Endodermal cell (in vitro differentiated cells): ENCODE results near the gene GGTLC1. TPM values are rescaled to one million over a fixed set of nuclear protein-coding genes. Genes with fewer than 3 reads are reported as not detected.

Source experiments
- DNase-seq: peaks from one replicate; pipeline ENCODE4 v3.0.0-alpha.2; 2017
- H3K27ac ChIP-seq: 2 replicates; pipeline ENCODE4 v1.5.1; 2013; ENCODE audit warnings: mild to moderate bottlenecking, low read depth, low read length, moderate library complexity
- H3K27me3 ChIP-seq: 2 replicates; pipeline ENCODE4 v1.6.1; 2013; ENCODE audit warnings: mild to moderate bottlenecking, low read length, moderate library complexity; ENCODE audit not compliant: insufficient read depth, control insufficient read depth, poor library complexity, severe bottlenecking
- H3K36me3 ChIP-seq: 2 replicates; pipeline ENCODE4 v1.7.0; 2013; ENCODE audit warnings: mild to moderate bottlenecking, low read length, moderate library complexity; ENCODE audit not compliant: control insufficient read depth, insufficient read depth
- H3K4me1 ChIP-seq: one replicate; pipeline ENCODE4 v1.7.0; 2013; ENCODE audit warnings: low read length; ENCODE audit not compliant: control insufficient read depth, insufficient read depth
- H3K4me3 ChIP-seq: 2 replicates; pipeline ENCODE4 v1.5.1; 2013; ENCODE audit warnings: mild to moderate bottlenecking, low read length, moderate library complexity
- H3K9ac ChIP-seq: 2 replicates; pipeline ENCODE4 v1.6.1; 2013; ENCODE audit warnings: mild to moderate bottlenecking, low read length, moderate library complexity; ENCODE audit not compliant: poor library complexity, severe bottlenecking; ENCODE audit errors: extremely low read depth
- H3K9me3 ChIP-seq: 2 replicates; pipeline ENCODE4 v1.6.1; 2013; ENCODE audit warnings: mild to moderate bottlenecking, low read length, moderate library complexity; ENCODE audit not compliant: control insufficient read depth
- H3K27ac Mint-ChIP-seq: 2 replicates; pipeline ENCODE4 v1.8.0; 2020; ENCODE audit warnings: mixed read lengths
- H3K27me3 Mint-ChIP-seq: 2 replicates; pipeline ENCODE4 v1.8.0; 2021; ENCODE audit warnings: mild to moderate bottlenecking, mixed read lengths; ENCODE audit not compliant: insufficient read depth
- H3K36me3 Mint-ChIP-seq: 2 replicates; pipeline ENCODE4 v1.8.0; 2020; ENCODE audit warnings: low read depth, mixed read lengths
- H3K4me1 Mint-ChIP-seq: 2 replicates; pipeline ENCODE4 v1.8.0; 2020; ENCODE audit warnings: mixed read lengths
- H3K4me3 Mint-ChIP-seq: 2 replicates; pipeline ENCODE4 v1.8.0; 2020; ENCODE audit warnings: mild to moderate bottlenecking, moderate library complexity, mixed read lengths
- H3K9me3 Mint-ChIP-seq: 2 replicates; pipeline ENCODE4 v1.8.0; 2020; ENCODE audit warnings: mild to moderate bottlenecking, mixed read lengths
- CTCF ChIP-seq: fragments of 200-600 bp; sonication (generic); conservative IDR thresholded peaks from 2 replicates; pipeline ENCODE4 v1.5.0; 2021; ENCODE audit warnings: antibody characterized with exemption, mild to moderate bottlenecking
- WGBS, 2 experiments: methylation state at CpG; one replicate each; pipeline versions ENCODE4 v1.1.5 to v1.1.7; 2013; ENCODE audit warnings: missing lambda C conversion rate in 2 of 2, mixed read lengths in 1 of 2; ENCODE audit not compliant: insufficient coverage in 1 of 2, insufficient read length in 1 of 2; 5-methylcytosine and 5-hydroxymethylcytosine counted together
- total RNA-seq, 2 donors: library from RNA; stranded (reverse); fragmentation: NEBNext Ultra II Directional in 1 of 2; extraction: Animal tissue kit (Norgen Biotek cat#: 25700) in 1 of 2; gene quantifications; 2 replicates in 1 of 2; 3 replicates in 1 of 2; pipeline ENCODE4 v1.2.1, GENCODE V29; 2021

The GGTLC1 gene
- total RNA-seq, 2 donors from 2014 or later = not detected

GRCh38 chr20:23966298-23966697, 22.3 kb downstream of the GGTLC1 start:
- Mint-ChIP-seq H3K36me3 (peaks cover 5% of the 10 kb centered on the region), H3K4me1 (no peaks in the 10 kb centered on the region), H3K27me3 (peaks cover 2% of the 10 kb centered on the region), H3K27ac (no peak overlapping the region), H3K4me3 (no peak overlapping the region), H3K9me3 (peaks cover 48% of the 10 kb centered on the region)
- no peak for DNase-seq
- Histone ChIP-seq H3K27ac (no peak overlapping the region), H3K4me3 (no peak overlapping the region), H3K9me3 (peaks cover 35% of the 10 kb centered on the region), H3K36me3 (no peaks in the 10 kb centered on the region), H3K27me3 (no peaks in the 10 kb centered on the region), H3K4me1 (no peaks in the 10 kb centered on the region), H3K9ac (no peak overlapping the region)
- 50 to 91% methylated on average over 1 to 6 of the region's 6 CpGs for WGBS, 2 experiments
- TF ChIP-seq CTCF = no peak

GRCh38 chr20:23963941-23964340, 24.6 kb downstream of the GGTLC1 start:
- Mint-ChIP-seq H3K27ac (no peak overlapping the region), H3K9me3 (peaks cover 55% of the 10 kb centered on the region), H3K4me1 (no peaks in the 10 kb centered on the region), H3K36me3 (peaks cover 5% of the 10 kb centered on the region), H3K27me3 (no peaks in the 10 kb centered on the region), H3K4me3 (no peak overlapping the region)
- H3K36me3 ChIP-seq = no peaks in the 10 kb centered on the region
- H3K4me1 ChIP-seq = no peaks in the 10 kb centered on the region
- no peak for DNase-seq
- no peak overlapping the region for H3K27ac ChIP-seq
- no peak overlapping the region for H3K4me3 ChIP-seq
- WGBS, 2 experiments = 61 to 67% methylated on average over 1 of the region's 1 CpG
- TF ChIP-seq CTCF = no peak
- H3K9ac ChIP-seq = no peak overlapping the region
- H3K9me3 ChIP-seq = peaks cover 41% of the 10 kb centered on the region
- H3K27me3 ChIP-seq = no peaks in the 10 kb centered on the region

GRCh38 chr20:23962272-23962671, 26.3 kb downstream of the GGTLC1 start:
- Histone ChIP-seq H3K27me3 (no peaks in the 10 kb centered on the region), H3K9ac (no peak overlapping the region), H3K4me1 (no peaks in the 10 kb centered on the region), H3K36me3 (no peaks in the 10 kb centered on the region), H3K9me3 (peaks cover 41% of the 10 kb centered on the region), H3K27ac (no peak overlapping the region), H3K4me3 (no peak overlapping the region)
- Mint-ChIP-seq H3K27me3 (no peaks in the 10 kb centered on the region), H3K36me3 (peaks cover 5% of the 10 kb centered on the region), H3K4me1 (no peaks in the 10 kb centered on the region), H3K27ac (no peak overlapping the region), H3K9me3 (peaks cover 52% of the 10 kb centered on the region), H3K4me3 (no peak overlapping the region)
- TF ChIP-seq CTCF = no peak
- no peak for DNase-seq
